Smooth muscle cell (in vitro differentiated cells): Measurements from ENCODE around the gene PARP1. TPM values are rescaled to one million over a fixed set of nuclear protein-coding genes. Genes with fewer than 3 reads are reported as not detected.

Experiments used
- DNase-seq: peaks from one replicate; lab custom pipeline; 2025; ENCODE audit not compliant: unreplicated experiment; lab: John Stamatoyannopoulos, UW
- H2AFZ ChIP-seq: fragments of 200-600 bp; sonication (generic); 2 replicates; pipeline ENCODE4 v1.6.0; 2016; ENCODE audit warnings: antibody characterized with exemption, low read depth, mild to moderate bottlenecking
- H3F3A ChIP-seq: fragments of 200-600 bp; sonication (generic); 2 replicates; pipeline ENCODE4 v1.6.0; 2017; ENCODE audit warnings: antibody characterized with exemption, low read depth
- H3K27ac ChIP-seq: fragments of 200-600 bp; sonication (generic); 2 replicates; pipeline ENCODE4 v1.5.1; 2016; ENCODE audit warnings: low read depth, mild to moderate bottlenecking
- H3K27me3 ChIP-seq: fragments of 200-600 bp; sonication (generic); 2 replicates; pipeline ENCODE4 v1.6.1; 2016; ENCODE audit warnings: low read depth, mild to moderate bottlenecking
- H3K36me3 ChIP-seq: fragments of 200-600 bp; sonication (generic); 2 replicates; pipeline ENCODE4 v1.5.1; 2016; ENCODE audit warnings: low read depth
- H3K4me1 ChIP-seq: fragments of 200-600 bp; sonication (generic); 2 replicates; pipeline ENCODE4 v1.5.1; 2016; ENCODE audit warnings: low read depth
- H3K4me2 ChIP-seq: fragments of 200-600 bp; sonication (generic); 2 replicates; pipeline ENCODE4 v1.6.0; 2016; ENCODE audit warnings: mild to moderate bottlenecking
- H3K4me3 ChIP-seq: fragments of 200-600 bp; sonication (generic); 2 replicates; pipeline ENCODE4 v1.5.1; 2016; ENCODE audit warnings: mild to moderate bottlenecking
- H3K79me2 ChIP-seq: fragments of 200-600 bp; sonication (generic); 2 replicates; pipeline ENCODE4 v1.6.0; 2016; ENCODE audit warnings: low read depth, mild to moderate bottlenecking
- H3K9ac ChIP-seq: fragments of 200-600 bp; sonication (generic); 2 replicates; pipeline ENCODE4 v1.6.0; 2016; ENCODE audit warnings: low read depth
- H3K9me3 ChIP-seq: fragments of 200-600 bp; sonication (generic); replicated peaks from 2 replicates; pipeline ENCODE4 v1.5.1; 2016; ENCODE audit warnings: low read depth
- H4K20me1 ChIP-seq: fragments of 200-600 bp; sonication (generic); 2 replicates; pipeline ENCODE4 v1.6.0; 2016; ENCODE audit warnings: low read depth
- CTCF ChIP-seq: fragments of 200-600 bp; sonication (generic); IDR thresholded peaks from 2 replicates; pipeline ENCODE4 v1.5.1; 2017; ENCODE audit warnings: borderline replicate concordance, mild to moderate bottlenecking, antibody characterized with exemption; ENCODE audit not compliant: insufficient read depth, poor library complexity, severe bottlenecking
- WGBS: methylation state at CpG from one replicate; pipeline ENCODE4 v1.1.7; 2016; ENCODE audit warnings: low lambda C conversion rate; 5-methylcytosine and 5-hydroxymethylcytosine counted together
- polyA plus RNA-seq: library from polyadenylated mRNA; unstranded; fragments of >200 nt; fragmentation: Nextera tagmentation; extraction: Ambion mirVana; gene quantifications from 2 replicates; pipeline ENCODE4 v1.2.1, GENCODE V29; 2016
- total RNA-seq: library from RNA; depleted of rRNA; stranded (reverse); fragments of >200 nt; gene quantifications from 2 replicates; pipeline ENCODE4 v1.2.3, GENCODE V29; 2014

The PARP1 gene
- total and polyA plus RNA-seq, 2 experiments from 2014 or later: 27.4 to 38.5 TPM

- no peaks in the 10 kb centered on the region for H3K36me3 ChIP-seq
- H3K9me3 ChIP-seq: no peaks in the 10 kb centered on the region
- H3K4me2 ChIP-seq: no peak overlapping the region
- H2AFZ ChIP-seq: no peak overlapping the region
- WGBS: 71% methylated on average over 1 of the region's 1 CpG
- TF ChIP-seq CTCF: no peak
- no peaks in the 10 kb centered on the region for H3K4me1 ChIP-seq
- no peak overlapping the region for H3K4me3 ChIP-seq
- H3K27me3 ChIP-seq: no peaks in the 10 kb centered on the region
- no peaks in the 10 kb centered on the region for H3F3A ChIP-seq
- no peaks in the 10 kb centered on the region for H4K20me1 ChIP-seq
- DNase-seq: no peak
- no peak overlapping the region for H3K9ac ChIP-seq
- no peak overlapping the region for H3K27ac ChIP-seq
- H3K79me2 ChIP-seq: no peaks in the 10 kb centered on the region
These were observed 82.7 kb downstream of the PARP1 start for GRCh38 chr1:226325178-226325577.

- Histone ChIP-seq H3F3A (no peaks in the 10 kb centered on the region), H2AFZ (no peak overlapping the region), H3K4me3 (no peak overlapping the region), H3K9ac (no peak overlapping the region), H4K20me1 (no peaks in the 10 kb centered on the region), H3K9me3 (no peaks in the 10 kb centered on the region), H3K4me2 (no peak overlapping the region), H3K4me1 (no peaks in the 10 kb centered on the region), H3K79me2 (no peaks in the 10 kb centered on the region), H3K36me3 (no peaks in the 10 kb centered on the region), H3K27me3 (no peaks in the 10 kb centered on the region), H3K27ac (no peak overlapping the region)
- DNase-seq: no peak
- no peak for TF ChIP-seq CTCF
These were observed 83.4 kb downstream of the PARP1 start for GRCh38 chr1:226324479-226324878.

GRCh38 chr1:226322986-226323385 is 84.9 kb downstream of the PARP1 start:
- Histone ChIP-seq H3K4me3 (no peak overlapping the region), H3K9ac (no peak overlapping the region), H4K20me1 (no peaks in the 10 kb centered on the region), H3K4me1 (no peaks in the 10 kb centered on the region), H3K27ac (no peak overlapping the region), H3K36me3 (no peaks in the 10 kb centered on the region), H3F3A (no peaks in the 10 kb centered on the region), H3K9me3 (no peaks in the 10 kb centered on the region), H3K4me2 (no peak overlapping the region), H3K27me3 (no peaks in the 10 kb centered on the region), H3K79me2 (no peaks in the 10 kb centered on the region), H2AFZ (no peak overlapping the region)
- no peak for DNase-seq
- 79% methylated on average over 3 of the region's 3 CpGs for WGBS
- TF ChIP-seq CTCF: no peak

- Histone ChIP-seq H3K4me3 (no peak overlapping the region), H4K20me1 (no peaks in the 10 kb centered on the region), H3K36me3 (no peaks in the 10 kb centered on the region), H3K9me3 (no peaks in the 10 kb centered on the region), H3K79me2 (no peaks in the 10 kb centered on the region), H3K27ac (no peak overlapping the region), H3K27me3 (no peaks in the 10 kb centered on the region), H2AFZ (no peak overlapping the region), H3K4me2 (no peak overlapping the region), H3K9ac (no peak overlapping the region), H3F3A (no peaks in the 10 kb centered on the region), H3K4me1 (no peaks in the 10 kb centered on the region)
- no peak for DNase-seq
- no peak for TF ChIP-seq CTCF
- WGBS: 95% methylated on average over 10 of the region's 10 CpGs
These were observed 87.0 kb downstream of the PARP1 start for GRCh38 chr1:226320930-226321329.
